GM12891 (cell line): ENCODE data around the gene ABCB8.

Experiments
- POLR2A ChIP-seq: IDR thresholded peaks from 2 replicates; pipeline ENCODE4 v1.6.1; 2011; ENCODE audit warnings: low read depth, low read length, control low read depth
- POLR2AphosphoS5 ChIP-seq: IDR thresholded peaks from 2 replicates; pipeline ENCODE4 v1.6.1; 2011; ENCODE audit warnings: low read depth, low read length, control low read depth
- SPI1 ChIP-seq: IDR thresholded peaks from 2 replicates; pipeline ENCODE4 v1.6.1; 2011; ENCODE audit warnings: low read depth, low read length, control low read depth
- TAF1 ChIP-seq: IDR thresholded peaks from 2 replicates; pipeline ENCODE4 v1.6.1; 2011; ENCODE audit warnings: low read depth, low read length, control low read depth

DNA sequence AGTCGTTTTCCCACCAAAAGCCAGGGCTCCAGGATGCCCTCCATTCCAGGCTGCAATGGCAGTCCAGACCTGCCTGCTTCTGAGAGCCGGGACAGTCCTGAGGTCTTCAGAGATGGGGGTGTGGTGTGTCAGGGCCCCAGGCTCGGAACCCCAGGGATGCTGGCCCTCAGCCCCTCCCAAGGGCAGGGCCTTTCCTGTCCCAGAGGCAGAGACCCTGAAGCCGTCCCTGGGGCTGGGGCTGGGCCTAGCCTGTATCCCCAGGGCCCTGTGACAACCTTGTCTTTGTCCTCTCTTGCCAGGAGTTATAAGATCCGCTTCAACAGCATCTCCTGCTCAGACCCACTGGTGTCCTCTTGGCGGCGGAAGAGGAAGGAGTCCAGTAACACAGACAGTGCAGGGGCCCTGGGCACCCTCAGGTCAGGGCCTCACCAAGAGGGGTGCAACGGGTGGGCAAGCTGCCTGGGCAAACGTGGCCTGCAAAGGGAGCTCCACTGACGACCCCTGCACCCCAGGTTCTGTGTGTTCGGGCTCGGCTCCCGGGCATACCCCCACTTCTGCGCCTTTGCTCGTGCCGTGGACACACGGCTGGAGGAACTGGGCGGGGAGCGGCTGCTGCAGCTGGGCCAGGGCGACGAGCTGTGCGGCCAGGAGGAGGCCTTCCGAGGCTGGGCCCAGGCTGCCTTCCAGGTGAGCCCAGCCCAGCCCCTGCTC, 21.5 kb upstream of the ABCB8 start:
- TF ChIP-seq SPI1 (no peak), POLR2A (no peak), TAF1 (no peak), POLR2AphosphoS5 (no peak)
